GM12873 (cell line): Measurements from ENCODE around the gene TMEM80.

Source experiments
- CTCF ChIP-seq: IDR thresholded peaks from 2 replicates; pipeline ENCODE4 v1.5.1; 2012; ENCODE audit warnings: low read depth, mild to moderate bottlenecking, moderate library complexity, low read length, control low read depth; ENCODE audit not compliant: insufficient read depth; ENCODE audit errors: missing control alignments

Gene TMEM80

GRCh38 chr11:695538-696248 is at the start of gene TMEM80:
TMEM80 (plus strand) TSS chr11:695816; CDS start chr11:695828, 12 bp downstream.
- no peak for TF ChIP-seq CTCF

- TF ChIP-seq CTCF, result no peak
Observed at GRCh38 chr11:646214-646613, 49.4 kb upstream of the TMEM80 start.

- no peak for TF ChIP-seq CTCF
Observed at GRCh38 chr11:650482-650881, 45.1 kb upstream of the TMEM80 start.

GRCh38 chr11:653837-654236 is 41.8 kb upstream of the TMEM80 start:
- no peak for TF ChIP-seq CTCF

GRCh38 chr11:655036-655726 is 40.4 kb upstream of the TMEM80 start:
- no peak for TF ChIP-seq CTCF

- no peak for TF ChIP-seq CTCF
Observed at GRCh38 chr11:656426-656825, 39.2 kb upstream of the TMEM80 start.

- TF ChIP-seq CTCF, result no peak
Observed at GRCh38 chr11:656866-657265, 38.8 kb upstream of the TMEM80 start.
